ENCODE measurements around the gene FAM50A.
A peak's percentile ranks its signal among the peaks of the same experiment; 100 is the strongest.

FAM50A gene

GRCh38 chrX:154413142-154413541 is 30.8 kb upstream of the FAM50A start:
- no peak for DNase-seq

GRCh38 chrX:154417157-154417556 is 26.8 kb upstream of the FAM50A start:
- no peak for DNase-seq

GRCh38 chrX:154419189-154419588 is 24.8 kb upstream of the FAM50A start:
- no peak for DNase-seq

GRCh38 chrX:154419688-154420401 is 24.1 kb upstream of the FAM50A start:
- DNase-seq: no peak

GRCh38 chrX:154420402-154420756 is 23.6 kb upstream of the FAM50A start:
- no peak for DNase-seq

- no peak for DNase-seq
Measured at GRCh38 chrX:154426916-154427770, 16.8 kb upstream of the FAM50A start.

- peak; percentile 94 for DNase-seq
Measured at GRCh38 chrX:154428176-154429171, 15.5 kb upstream of the FAM50A start, which contains the start of gene ATP6AP1. TSS of gene ATP6AP1 (plus strand) at chrX:154428677. CDS start at chrX:154428693, 16 bp downstream.

GRCh38 chrX:154429711-154430110 is 14.2 kb upstream of the FAM50A start:
- DNase-seq: no peak

- no peak for DNase-seq
Measured at GRCh38 chrX:154430479-154430878, 13.5 kb upstream of the FAM50A start.

- DNase-seq: no peak
Measured at GRCh38 chrX:154430916-154431315, 13.0 kb upstream of the FAM50A start.

GRCh38 chrX:154431341-154431740 is 12.6 kb upstream of the FAM50A start:
- DNase-seq: no peak

GRCh38 chrX:154432210-154432609 is 11.7 kb upstream of the FAM50A start:
- no peak for DNase-seq

- DNase-seq: no peak
Measured at GRCh38 chrX:154433605-154434004, 10.3 kb upstream of the FAM50A start.

- DNase-seq: no peak
Measured at GRCh38 chrX:154434394-154435168, 9.4 kb upstream of the FAM50A start.

GRCh38 chrX:154435171-154435733 is 8.7 kb upstream of the FAM50A start:
- DNase-seq: no peak

GRCh38 chrX:154436374-154436982 is 7.5 kb upstream of the FAM50A start:
- peak; percentile 53 for DNase-seq

- DNase-seq: peak; percentile 57
Measured at GRCh38 chrX:154436983-154437752, 6.8 kb upstream of the FAM50A start, which contains the start of gene GDI1. TSS of gene GDI1 (plus strand) at chrX:154437154. CDS start at chrX:154437255, 101 bp downstream.

- no peak for DNase-seq
Measured at GRCh38 chrX:154437971-154438893, 5.7 kb upstream of the FAM50A start.

GRCh38 chrX:154439841-154440240 is 4.1 kb upstream of the FAM50A start:
- no peak for DNase-seq

Data from activated CD4-positive, alpha-beta T cell treated with anti-CD3 and anti-CD28 coated beads, Interleukin-2, Interleukin-6, amounts not matched to agents 100 ng/mL and 50 ng/mL, durations not matched to agents 16 hours and 8 hours (primary cell).